NB4 (cell line): ENCODE measurements around the gene KIF1B.

ENCODE experiments used
- DNase-seq: peaks from one replicate; pipeline ENCODE4 v3.0.0; 2010; ENCODE audit warnings: low read depth
- H3K4me3 ChIP-seq: one replicate; pipeline ENCODE4 v1.5.1; 2011; ENCODE audit warnings: mild to moderate bottlenecking, low read depth, low read length, moderate library complexity
- CTCF ChIP-seq: IDR thresholded peaks from one replicate; pipeline ENCODE4 v1.5.1; 2012; ENCODE audit warnings: low read depth, low read length
- MYC ChIP-seq: IDR thresholded peaks from 2 replicates; pipeline ENCODE4 v1.6.1; 2011; ENCODE audit warnings: low read depth, low read length
- POLR2A ChIP-seq: IDR thresholded peaks from 2 replicates; pipeline ENCODE4 v1.6.1; 2011; ENCODE audit warnings: mild to moderate bottlenecking; ENCODE audit not compliant: insufficient read length; ENCODE audit errors: extremely low read depth
- TF ChIP-seq, protein P1 (sequence below): IDR thresholded peaks from 2 replicates; pipeline ENCODE4 v1.6.1; 2011; ENCODE audit warnings: low read depth, low read length

KIF1B gene

DNA sequence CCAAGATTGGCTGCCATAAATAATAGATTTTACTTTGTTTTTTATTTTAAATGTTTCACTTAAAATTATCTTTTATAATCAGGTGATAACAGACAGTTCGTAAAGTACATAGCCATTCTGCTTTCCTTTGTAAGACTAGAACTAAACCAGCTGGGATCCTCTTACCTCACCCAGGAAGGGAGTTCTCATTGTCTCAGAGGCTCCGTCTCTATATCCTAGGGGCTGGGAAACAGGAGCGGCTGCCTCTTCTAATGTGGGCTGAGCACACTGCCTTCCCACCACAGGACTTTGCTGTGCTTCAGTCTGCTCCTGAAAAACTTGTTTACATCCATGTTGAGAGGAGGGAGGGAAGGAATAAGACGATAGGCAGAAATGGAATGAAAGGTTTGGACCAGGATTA, 142.9 kb downstream of the KIF1B start:
- TF ChIP-seq, protein P1, sequence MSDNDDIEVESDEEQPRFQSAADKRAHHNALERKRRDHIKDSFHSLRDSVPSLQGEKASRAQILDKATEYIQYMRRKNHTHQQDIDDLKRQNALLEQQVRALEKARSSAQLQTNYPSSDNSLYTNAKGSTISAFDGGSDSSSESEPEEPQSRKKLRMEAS = no peak
- no peak for TF ChIP-seq MYC
- no peak for TF ChIP-seq POLR2A
- TF ChIP-seq CTCF = no peak
- H3K4me3 ChIP-seq = no peak overlapping the region
- DNase-seq = no peak

- no peak overlapping the region for H3K4me3 ChIP-seq
- TF ChIP-seq, protein P1 = no peak
- no peak for TF ChIP-seq POLR2A
- TF ChIP-seq MYC = no peak
- no peak for TF ChIP-seq CTCF
- DNase-seq = no peak
These were observed 143.3 kb downstream of the KIF1B start for GRCh38 chr1:10353693-10354092.

GRCh38 chr1:10360045-10360444, 149.7 kb downstream of the KIF1B start:
- H3K4me3 ChIP-seq = no peak overlapping the region
- TF ChIP-seq POLR2A (no peak), CTCF (no peak), MYC (no peak)
- TF ChIP-seq, protein P1 = no peak
- DNase-seq = no peak

- no peak for TF ChIP-seq POLR2A
- no peak for TF ChIP-seq MYC
- TF ChIP-seq, protein P1 = no peak
- TF ChIP-seq CTCF = no peak
- DNase-seq = no peak
- H3K4me3 ChIP-seq = no peak overlapping the region
These were observed 151.1 kb downstream of the KIF1B start for GRCh38 chr1:10361515-10361914.

DNA sequence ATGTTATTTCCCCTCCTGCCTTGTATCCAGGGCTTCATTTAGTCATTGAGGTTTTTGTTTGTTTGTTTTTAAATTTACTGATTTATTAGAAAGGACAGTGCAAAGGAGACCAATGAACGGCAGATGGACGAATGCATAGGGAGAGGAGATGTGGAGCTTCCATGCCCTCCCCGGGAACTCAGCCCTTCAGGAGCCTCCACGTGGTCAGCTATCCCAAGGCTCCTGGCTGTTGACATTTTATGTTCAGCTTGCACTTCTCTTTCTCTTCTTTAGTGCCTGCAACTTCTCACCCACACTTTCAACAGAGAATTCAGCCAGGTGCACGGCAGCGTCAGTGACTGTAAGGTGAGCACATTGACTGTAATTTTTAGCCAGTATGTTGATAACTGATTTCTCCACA, 157.8 kb downstream of the KIF1B start:
- no peak for TF ChIP-seq CTCF
- no peak for TF ChIP-seq MYC
- TF ChIP-seq, protein P1 = no peak
- no peak for TF ChIP-seq POLR2A
- H3K4me3 ChIP-seq = no peak overlapping the region
- no peak for DNase-seq

DNA sequence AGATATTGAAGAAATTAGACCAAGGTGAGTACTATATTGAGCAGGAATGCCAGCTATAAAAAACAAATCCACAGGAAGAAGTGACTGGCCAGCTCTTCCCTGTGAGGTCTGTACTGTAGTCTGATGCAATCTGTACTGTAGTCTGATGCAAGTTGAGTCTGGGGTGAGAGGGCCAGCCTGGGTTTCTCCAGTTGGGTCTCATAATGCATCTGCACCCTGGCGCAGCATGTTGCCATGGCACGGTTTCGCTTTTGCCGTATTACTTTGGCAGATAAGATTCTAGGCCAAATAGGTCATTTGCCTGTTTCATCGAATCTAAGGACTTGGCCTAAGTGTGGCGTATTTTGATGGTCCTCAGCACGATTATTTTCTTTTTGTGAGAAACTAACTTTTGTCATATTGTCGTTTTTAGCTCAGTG, 164.1 kb downstream of the KIF1B start:
- peak; percentile 39 for DNase-seq
- no peak overlapping the region for H3K4me3 ChIP-seq
- TF ChIP-seq POLR2A = no peak
- TF ChIP-seq, protein P1 = no peak
- no peak for TF ChIP-seq MYC
- no peak for TF ChIP-seq CTCF
